ENCODE measurements around the gene TMEM74B.

TMEM74B gene

DNA sequence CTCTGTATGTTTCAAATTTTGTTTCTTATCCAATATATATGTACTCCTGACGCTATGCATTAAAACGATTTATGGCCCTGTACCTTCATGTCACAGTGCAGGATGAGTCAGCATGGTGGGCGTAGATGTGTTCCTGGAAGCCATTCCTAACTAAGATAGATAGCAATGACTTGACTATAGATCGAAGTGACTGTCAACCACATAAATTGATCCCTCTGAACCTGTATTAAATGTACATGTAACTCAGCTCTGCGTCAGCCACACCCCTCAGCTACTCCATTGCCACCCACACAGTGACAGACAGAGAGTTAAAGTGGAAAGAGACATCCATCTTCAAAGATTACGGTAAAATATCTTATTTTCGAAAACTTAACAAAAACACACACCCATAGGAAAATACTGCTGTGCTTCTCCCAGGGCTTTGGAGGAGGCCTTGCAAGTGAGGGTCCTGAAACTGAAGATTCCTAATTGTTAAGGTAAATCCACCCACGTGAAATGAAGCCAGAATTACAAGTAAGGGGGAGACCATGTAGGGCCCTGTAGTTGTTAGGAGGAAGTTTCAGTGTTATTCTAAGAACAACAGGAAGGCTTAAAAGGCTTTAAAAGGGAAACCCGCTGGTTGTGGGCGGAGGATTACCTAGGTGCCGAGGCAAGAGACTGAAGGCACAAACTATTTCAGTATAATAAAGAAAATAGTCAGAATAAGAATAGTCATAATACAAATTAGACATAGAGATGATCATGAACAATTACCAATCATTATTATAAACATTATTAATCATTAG lies 30.8 kb upstream of the TMEM74B start:
- TF ChIP-seq, protein P1, sequence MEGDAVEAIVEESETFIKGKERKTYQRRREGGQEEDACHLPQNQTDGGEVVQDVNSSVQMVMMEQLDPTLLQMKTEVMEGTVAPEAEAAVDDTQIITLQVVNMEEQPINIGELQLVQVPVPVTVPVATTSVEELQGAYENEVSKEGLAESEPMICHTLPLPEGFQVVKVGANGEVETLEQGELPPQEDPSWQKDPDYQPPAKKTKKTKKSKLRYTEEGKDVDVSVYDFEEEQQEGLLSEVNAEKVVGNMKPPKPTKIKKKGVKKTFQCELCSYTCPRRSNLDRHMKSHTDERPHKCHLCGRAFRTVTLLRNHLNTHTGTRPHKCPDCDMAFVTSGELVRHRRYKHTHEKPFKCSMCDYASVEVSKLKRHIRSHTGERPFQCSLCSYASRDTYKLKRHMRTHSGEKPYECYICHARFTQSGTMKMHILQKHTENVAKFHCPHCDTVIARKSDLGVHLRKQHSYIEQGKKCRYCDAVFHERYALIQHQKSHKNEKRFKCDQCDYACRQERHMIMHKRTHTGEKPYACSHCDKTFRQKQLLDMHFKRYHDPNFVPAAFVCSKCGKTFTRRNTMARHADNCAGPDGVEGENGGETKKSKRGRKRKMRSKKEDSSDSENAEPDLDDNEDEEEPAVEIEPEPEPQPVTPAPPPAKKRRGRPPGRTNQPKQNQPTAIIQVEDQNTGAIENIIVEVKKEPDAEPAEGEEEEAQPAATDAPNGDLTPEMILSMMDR (IDR thresholded peaks at IDR 0.05; ENCODE audit: extremely low read depth, missing control alignments), result no peak
- no peak for DNase-seq (ENCODE audit: low spot score)

DNA sequence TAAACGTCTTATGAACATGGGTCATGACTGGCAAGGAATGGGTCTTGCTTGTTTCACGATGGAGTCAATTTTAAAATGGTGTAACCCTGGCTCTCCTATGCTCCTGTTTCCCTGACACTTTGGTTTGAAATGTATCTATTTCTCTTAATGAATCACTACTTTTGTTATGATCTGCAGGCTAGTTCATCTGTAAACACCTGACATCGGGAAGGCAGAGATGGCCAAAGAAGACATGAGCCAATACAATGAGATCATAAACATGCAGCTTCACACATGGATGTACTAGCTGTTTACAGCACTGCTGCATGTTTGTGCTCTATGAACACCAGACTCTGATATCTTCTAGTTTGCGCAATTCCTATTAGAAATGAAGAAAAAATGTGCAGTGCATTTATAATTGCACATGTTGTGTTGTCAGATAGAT lies 30.1 kb upstream of the TMEM74B start:
- TF ChIP-seq, protein P1 (IDR thresholded peaks at IDR 0.05; ENCODE audit: extremely low read depth, missing control alignments), result no peak
- no peak for DNase-seq (ENCODE audit: low spot score)

DNA sequence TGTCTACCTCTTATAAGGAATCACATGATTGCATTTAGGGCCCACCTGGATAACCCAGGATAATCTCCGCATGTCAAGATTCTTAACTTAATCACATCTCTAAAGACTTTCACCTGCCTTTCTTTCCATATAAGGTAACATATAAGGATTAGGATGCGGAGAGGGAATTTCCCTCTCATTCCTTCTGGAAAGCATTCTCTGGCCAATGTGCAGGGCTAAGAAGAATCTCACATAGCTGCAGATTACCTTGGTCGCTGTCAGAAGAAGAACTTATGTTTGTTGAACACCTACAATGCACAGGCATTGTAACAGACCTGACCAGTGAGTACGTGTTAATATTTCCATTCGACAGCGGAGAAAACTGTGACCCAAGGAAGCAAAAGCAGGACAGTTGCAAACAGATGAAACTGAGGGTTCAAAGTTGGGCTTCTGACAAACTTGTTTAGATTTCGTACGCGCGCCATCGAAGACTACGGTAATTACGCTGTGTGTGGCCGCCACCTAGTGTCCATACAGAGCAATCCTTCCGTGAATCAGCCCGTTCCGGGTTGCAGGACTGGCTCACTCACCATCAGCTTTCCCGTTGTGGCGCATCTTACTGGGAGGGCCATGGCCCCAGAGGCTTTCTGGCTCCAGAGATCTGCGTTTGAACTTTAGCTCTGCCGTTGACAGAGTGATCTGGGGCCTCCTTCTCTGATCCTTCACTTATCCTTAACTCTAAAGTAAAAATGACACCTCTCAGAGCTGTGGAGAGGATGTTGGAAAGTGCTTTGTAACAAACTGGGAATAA lies 28.0 kb upstream of the TMEM74B start:
- TF ChIP-seq, protein P1 (IDR thresholded peaks at IDR 0.05; ENCODE audit: extremely low read depth, missing control alignments), result peak; percentile 85
- DNase-seq (ENCODE audit: low spot score), result peak; percentile 74

DNA sequence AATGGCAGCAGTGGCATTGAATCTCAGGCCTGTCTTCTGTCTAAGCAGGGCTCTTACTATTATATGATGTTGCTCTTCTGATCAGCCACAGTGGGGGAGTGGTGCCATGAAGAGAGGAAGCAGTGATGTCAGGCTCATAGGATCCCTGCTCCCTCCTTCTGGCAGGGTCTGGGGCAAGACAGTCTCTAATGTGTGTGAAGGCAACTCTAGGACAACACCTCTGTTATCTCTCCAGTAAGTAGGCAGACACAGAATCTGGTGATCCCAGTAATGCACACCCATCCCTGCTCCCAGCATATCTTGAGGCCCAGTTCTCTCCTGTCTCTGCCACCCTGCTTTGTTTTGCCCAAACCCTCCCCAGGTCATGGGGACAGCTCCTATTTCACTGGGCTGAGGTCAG lies 27.2 kb upstream of the TMEM74B start:
- DNase-seq (ENCODE audit: low spot score), result no peak
- TF ChIP-seq, protein P1 (IDR thresholded peaks at IDR 0.05; ENCODE audit: extremely low read depth, missing control alignments), result no peak

DNA sequence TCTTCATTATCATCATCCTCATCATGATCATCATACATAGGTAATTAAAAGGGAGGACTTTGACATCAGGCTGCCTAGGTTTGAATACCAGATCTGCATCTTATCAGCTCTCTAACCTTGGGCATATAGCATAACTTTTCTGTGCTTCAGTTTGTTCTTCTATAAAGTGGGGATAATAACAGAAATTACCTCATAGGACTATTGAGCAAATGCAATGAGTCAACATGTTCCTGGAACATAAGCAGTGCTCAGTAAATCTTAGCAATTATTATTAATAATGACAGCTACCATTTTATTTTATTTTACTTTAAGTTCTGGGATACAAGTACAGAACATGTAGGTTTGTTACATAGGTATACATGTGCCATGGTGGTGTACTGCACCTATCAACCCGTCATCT lies 25.7 kb upstream of the TMEM74B start:
- TF ChIP-seq, protein P1 (IDR thresholded peaks at IDR 0.05; ENCODE audit: extremely low read depth, missing control alignments), result no peak
- DNase-seq (ENCODE audit: low spot score), result no peak

DNA sequence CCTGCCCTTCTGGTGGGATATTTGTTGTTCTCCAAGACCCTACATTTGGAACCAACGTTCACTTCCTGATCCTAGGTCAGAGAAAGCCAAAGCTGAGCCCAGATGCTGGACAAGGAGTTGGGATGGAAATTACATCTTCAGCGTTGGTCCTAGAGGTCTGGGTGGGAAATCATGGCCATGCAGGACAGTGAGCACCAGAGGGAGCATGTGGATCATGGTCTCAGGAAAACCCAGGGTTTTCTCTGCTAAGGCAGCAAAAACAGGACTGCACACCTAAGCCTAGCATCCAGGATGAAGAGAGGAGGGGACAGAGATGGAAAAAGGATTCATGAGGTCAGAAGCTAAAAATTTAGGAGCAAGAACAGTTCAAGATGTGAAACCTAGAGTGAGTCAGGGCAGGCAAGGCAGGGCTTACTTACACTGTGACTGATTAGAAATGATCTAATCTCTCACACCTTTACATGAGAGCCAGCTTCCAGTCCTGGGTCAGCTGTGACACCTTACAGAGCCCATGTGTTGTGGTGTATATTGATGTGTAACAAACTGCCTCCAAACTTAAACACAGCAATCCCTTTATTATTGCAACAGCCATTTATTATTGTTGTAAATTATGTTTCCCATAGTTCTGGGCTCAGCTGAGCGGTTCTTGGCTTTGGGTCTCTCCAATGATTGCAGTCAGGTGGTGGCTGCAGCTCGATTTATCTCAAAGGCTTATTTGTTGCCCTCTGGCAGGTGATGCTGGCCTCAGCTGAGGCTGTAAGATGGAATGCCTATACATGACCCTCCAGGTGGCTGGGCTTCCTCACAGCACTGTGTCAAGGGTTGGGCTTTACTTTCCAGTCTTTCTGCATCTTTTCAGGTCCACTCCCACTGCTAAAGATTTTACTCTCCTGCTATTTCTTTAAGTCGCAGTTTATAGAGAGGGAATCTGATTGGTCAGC lies 24.9 kb upstream of the TMEM74B start:
- TF ChIP-seq, protein P1 (IDR thresholded peaks at IDR 0.05; ENCODE audit: extremely low read depth, missing control alignments), result no peak
- DNase-seq (ENCODE audit: low spot score), result no peak
